NCI-H2227 (cell line): ENCODE results near the gene NPHS1.
"Not testable (repeated sequence)": the region's sequence is repeated elsewhere in the genome, so short reads cannot be mapped to it uniquely, and the experiment has no call there.

Experiments
- DNase-seq: peaks from one replicate; lab custom pipeline; 2025; ENCODE audit not compliant: unreplicated experiment; lab: John Stamatoyannopoulos, UW

The NPHS1 gene

GRCh38 chr19:35852029-35852780 lies at the start of gene NPHS1:
Gene NPHS1, minus strand, starts transcription at chr19:35852504. Its CDS starts 667 bp downstream, at chr19:35851837.
- peak; percentile 61 for DNase-seq

- no peak for DNase-seq
Observed at GRCh38 chr19:35901055-35901644, 48.8 kb upstream of the NPHS1 start.

- DNase-seq, result peak; percentile 99
Observed at GRCh38 chr19:35899547-35900214, 47.4 kb upstream of the NPHS1 start.

- DNase-seq, result no peak
Observed at GRCh38 chr19:35898499-35898809, 46.1 kb upstream of the NPHS1 start.

- DNase-seq, result no peak
Observed at GRCh38 chr19:35897706-35898451, 45.6 kb upstream of the NPHS1 start.

- DNase-seq, result no peak
Observed at GRCh38 chr19:35896643-35897040, 44.3 kb upstream of the NPHS1 start.

GRCh38 chr19:35895911-35896642 lies 43.8 kb upstream of the NPHS1 start:
- DNase-seq, result no peak

GRCh38 chr19:35894342-35894741 lies 42.0 kb upstream of the NPHS1 start:
- DNase-seq, result no peak

GRCh38 chr19:35891819-35892218 lies 39.5 kb upstream of the NPHS1 start:
- not testable (repeated sequence) for DNase-seq

GRCh38 chr19:35890113-35890650 lies 37.9 kb upstream of the NPHS1 start:
- no peak for DNase-seq

GRCh38 chr19:35889370-35890112 lies 37.2 kb upstream of the NPHS1 start:
- peak; percentile 63 for DNase-seq

GRCh38 chr19:35888398-35888797 lies 36.1 kb upstream of the NPHS1 start:
- no peak for DNase-seq

GRCh38 chr19:35887197-35887596 lies 34.9 kb upstream of the NPHS1 start:
- no peak for DNase-seq

GRCh38 chr19:35885904-35886303 lies 33.6 kb upstream of the NPHS1 start:
- DNase-seq, result no peak

- DNase-seq, result no peak
Observed at GRCh38 chr19:35885225-35885738, 33.0 kb upstream of the NPHS1 start.

GRCh38 chr19:35883882-35884281 lies 31.6 kb upstream of the NPHS1 start:
- no peak for DNase-seq

GRCh38 chr19:35882114-35882832 lies 30.0 kb upstream of the NPHS1 start:
- DNase-seq, result peak; percentile 99

- DNase-seq, result peak; percentile 96
Observed at GRCh38 chr19:35879770-35880317, 27.5 kb upstream of the NPHS1 start.

- no peak for DNase-seq
Observed at GRCh38 chr19:35879068-35879467, 26.8 kb upstream of the NPHS1 start.
